SKM-1 treated with dmso at 0.1 percent for 144 hours (cell line): ENCODE measurements around the gene CYP4F8.
A peak's percentile ranks its signal among the peaks of the same experiment; 100 is the strongest.

Experiments
- DNase-seq: peaks from one replicate; lab custom pipeline; 2025; ENCODE audit not compliant: unreplicated experiment; lab: John Stamatoyannopoulos, UW

CYP4F8 gene

GRCh38 chr19:15616183-15616582 lies 1.2 kb downstream of the CYP4F8 start:
- DNase-seq, result no peak

GRCh38 chr19:15616627-15617270 lies 1.7 kb downstream of the CYP4F8 start:
- no peak for DNase-seq

GRCh38 chr19:15618321-15618720 lies 3.3 kb downstream of the CYP4F8 start:
- no peak for DNase-seq

- DNase-seq, result no peak
These were observed 6.8 kb downstream of the CYP4F8 start for GRCh38 chr19:15621801-15622200.

GRCh38 chr19:15622991-15623390 lies 8.0 kb downstream of the CYP4F8 start:
- DNase-seq, result no peak

GRCh38 chr19:15623711-15624318 lies 8.8 kb downstream of the CYP4F8 start:
- no peak for DNase-seq

GRCh38 chr19:15628236-15629002 lies 13.4 kb downstream of the CYP4F8 start:
- no peak for DNase-seq

- DNase-seq, result peak; percentile 41
These were observed 14.2 kb downstream of the CYP4F8 start for GRCh38 chr19:15629003-15629880.

- DNase-seq, result peak; percentile 4
These were observed 16.8 kb downstream of the CYP4F8 start for GRCh38 chr19:15631817-15632216.

- DNase-seq, result peak; percentile 95
These were observed 18.2 kb downstream of the CYP4F8 start for GRCh38 chr19:15633082-15633835.

- no peak for DNase-seq
These were observed 19.1 kb downstream of the CYP4F8 start for GRCh38 chr19:15634105-15634504.

- DNase-seq, result no peak
These were observed 20.2 kb downstream of the CYP4F8 start for GRCh38 chr19:15635016-15635805.

GRCh38 chr19:15636026-15636425 lies 21.0 kb downstream of the CYP4F8 start:
- no peak for DNase-seq

- DNase-seq, result no peak
These were observed 24.6 kb downstream of the CYP4F8 start for GRCh38 chr19:15639596-15639995.

- DNase-seq, result peak; percentile 70
These were observed 25.4 kb downstream of the CYP4F8 start, which contains the start of gene CYP4F3 for GRCh38 chr19:15640294-15640903. Gene CYP4F3, plus strand, starts transcription at chr19:15640897. Its CDS starts 519 bp downstream, at chr19:15641416.

GRCh38 chr19:15640904-15641597 lies 26.0 kb downstream of the CYP4F8 start:
- no peak for DNase-seq

GRCh38 chr19:15641901-15642491 lies 27.0 kb downstream of the CYP4F8 start:
- peak; percentile 97 for DNase-seq

GRCh38 chr19:15642807-15643206 lies 27.8 kb downstream of the CYP4F8 start:
- no peak for DNase-seq
